ENCODE results near the gene ETV6.
"Not testable (repeated sequence)": the region's sequence is repeated elsewhere in the genome, so short reads cannot be mapped to it uniquely, and the experiment has no call there.

ETV6 gene

DNA sequence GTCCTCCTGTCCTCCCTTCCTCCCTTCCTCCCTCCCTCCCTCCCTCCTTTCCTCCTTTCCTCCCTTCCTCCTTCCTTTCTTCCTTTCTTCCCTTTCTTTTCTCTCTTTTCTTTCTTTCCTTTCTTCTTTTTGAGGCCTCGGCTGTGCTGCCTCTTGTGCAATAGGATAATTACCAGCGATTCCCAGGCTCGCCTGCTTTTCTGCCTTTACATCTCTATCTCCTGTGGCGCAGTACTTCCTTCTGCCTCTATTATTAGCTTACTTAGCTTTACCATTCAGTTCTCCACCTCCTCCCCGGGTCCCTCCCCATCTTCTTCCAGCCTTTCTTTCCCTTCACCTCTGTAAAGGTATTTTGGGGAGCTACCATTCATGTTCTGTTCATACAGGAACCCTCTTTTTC, 19.9 kb downstream of the ETV6 start:
- DNase-seq (ENCODE audit: low spot score) = no peak

DNA sequence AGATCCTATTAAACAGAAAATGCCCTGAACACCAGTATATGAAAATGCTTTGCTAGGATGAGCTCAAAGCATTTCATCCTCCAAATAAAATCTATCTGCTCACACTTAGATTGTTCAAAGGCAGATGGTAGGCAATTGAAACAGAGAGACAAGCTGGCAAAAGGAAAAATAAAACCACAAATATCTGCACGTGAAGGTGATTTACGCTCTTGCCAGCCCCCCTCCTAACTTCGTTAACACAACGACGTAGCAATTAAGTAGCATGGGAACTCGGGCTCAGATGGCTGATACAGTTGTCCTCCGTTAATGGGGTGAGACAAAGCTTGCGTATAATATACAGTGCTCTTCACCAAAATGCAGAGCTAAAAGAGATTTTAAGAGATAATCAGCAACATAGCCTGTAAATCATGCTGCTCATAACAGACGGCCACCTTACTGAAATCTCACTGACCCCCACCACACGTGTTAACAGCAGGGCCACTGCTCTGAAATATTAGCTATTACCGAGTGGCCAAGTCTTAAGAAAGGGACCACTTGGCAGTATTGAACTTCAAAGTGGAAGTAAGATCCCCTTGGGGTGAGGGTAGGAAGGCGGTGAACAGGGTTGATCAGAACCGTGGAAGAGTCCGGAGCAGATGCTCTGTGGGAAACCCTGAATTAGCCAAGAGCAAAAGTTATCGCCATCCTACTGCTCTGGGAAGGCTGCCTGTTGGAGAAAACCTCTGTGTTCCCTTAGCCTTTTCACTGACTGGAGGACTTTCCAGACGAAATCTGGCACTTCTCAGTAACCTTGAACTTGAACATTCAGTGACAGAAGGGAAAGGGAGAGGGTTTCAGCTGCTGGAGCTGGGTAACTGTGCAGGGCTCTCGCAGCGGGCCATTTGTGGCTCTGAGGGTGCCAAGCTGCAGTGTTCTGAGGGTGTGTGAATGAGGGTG, 23.1 kb downstream of the ETV6 start:
- DNase-seq (ENCODE audit: low spot score) = no peak

DNA sequence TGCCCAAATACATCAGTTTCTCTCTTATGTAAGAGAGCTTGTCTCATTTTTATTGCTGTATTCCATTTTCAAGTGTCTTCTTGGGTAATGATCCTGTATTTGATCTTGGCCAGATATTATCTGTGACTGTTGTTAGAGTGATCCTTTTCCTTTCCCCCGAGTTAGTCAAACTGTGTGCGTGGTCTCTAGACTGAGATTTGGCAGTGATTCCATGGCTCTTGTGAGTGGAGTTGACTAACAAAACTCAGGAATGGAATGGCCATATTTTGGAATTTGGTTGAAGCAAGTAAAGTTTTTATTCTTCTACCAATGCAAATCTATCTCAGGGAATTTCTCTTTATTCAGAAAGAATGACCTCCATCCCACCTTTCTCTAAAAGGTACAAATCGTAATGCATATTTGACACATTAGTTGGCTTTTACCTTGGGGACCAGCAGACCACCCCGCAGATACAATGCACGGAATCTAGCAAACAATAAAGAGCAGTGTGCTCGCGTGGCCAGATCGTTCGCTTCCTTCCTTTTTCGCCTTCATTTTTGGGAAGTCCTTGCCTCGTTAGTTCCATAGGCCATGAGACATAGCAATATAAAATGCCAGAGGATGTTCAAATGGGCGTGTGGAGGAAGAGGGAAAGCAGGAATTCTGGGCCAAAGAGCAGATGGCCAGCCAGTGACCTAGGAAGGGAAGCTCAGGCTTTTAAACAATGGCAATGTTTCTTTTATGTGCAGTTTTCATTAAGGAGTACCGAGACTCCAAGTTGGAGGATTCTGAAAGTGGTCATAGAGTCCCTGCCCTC, 24.4 kb downstream of the ETV6 start:
- no peak for DNase-seq (ENCODE audit: low spot score)

DNA sequence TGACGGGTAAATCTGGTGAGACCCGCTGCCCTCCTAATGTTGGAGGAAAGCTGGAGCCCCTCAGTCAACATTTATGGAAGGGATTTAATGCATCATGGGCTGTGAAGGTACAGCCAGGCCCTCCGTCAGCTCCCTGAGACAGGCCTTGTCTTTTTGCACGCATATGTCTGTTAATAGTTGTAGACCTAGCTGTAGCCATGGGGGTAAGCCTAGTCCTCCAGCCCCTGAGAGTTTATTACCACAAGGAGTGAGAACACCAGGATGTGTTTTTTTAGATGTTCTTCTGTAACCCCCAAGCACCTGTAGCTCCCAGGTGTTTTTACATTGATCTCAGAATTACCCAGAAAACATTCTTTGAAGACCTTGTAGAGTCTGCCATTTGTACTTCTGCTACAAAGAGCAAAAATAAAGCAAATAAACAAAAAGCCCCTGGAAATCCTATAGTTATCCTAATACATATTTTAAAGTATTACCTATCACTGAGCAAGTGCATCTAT, 25.5 kb downstream of the ETV6 start:
- no peak for DNase-seq (ENCODE audit: low spot score)

DNA sequence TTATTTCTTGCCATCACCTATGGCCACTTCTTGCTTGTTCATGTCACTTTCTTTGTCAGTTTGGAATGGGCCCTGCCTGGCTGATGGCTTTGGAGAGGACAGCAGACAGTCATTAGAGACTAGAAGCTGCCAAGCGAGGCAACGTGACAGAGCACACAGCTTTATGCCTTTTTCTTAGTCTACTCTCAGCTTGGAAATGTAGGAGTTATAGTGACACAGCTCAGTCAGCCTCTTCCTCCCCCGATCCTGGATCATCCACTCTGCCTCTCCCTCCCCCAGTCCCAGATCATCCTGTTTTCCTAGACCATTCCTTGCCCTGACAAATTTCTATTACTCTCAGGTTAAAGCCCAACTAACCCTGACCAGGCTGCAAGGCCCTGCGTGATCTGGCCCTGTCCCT, 26.6 kb downstream of the ETV6 start:
- no peak for DNase-seq (ENCODE audit: low spot score)

DNA sequence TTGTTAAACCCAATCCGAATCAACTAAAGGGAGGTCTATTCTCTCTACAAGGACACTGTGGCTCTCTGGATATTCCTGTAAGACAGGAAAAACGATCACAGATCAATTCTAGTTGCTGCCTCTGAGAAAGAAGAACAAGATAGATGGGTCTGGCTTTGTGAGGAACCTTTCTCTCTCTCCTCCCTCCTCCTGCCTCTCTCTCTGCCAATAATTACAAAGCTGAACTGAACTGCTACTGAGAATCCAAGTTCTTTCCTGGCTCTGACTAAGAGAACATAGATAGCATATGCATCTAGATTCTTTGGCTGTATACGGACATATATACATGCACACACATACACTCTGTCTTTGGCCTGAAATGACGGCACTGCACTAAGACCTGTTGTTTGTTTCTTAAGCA, 27.6 kb downstream of the ETV6 start:
- DNase-seq (ENCODE audit: low spot score) = no peak

DNA sequence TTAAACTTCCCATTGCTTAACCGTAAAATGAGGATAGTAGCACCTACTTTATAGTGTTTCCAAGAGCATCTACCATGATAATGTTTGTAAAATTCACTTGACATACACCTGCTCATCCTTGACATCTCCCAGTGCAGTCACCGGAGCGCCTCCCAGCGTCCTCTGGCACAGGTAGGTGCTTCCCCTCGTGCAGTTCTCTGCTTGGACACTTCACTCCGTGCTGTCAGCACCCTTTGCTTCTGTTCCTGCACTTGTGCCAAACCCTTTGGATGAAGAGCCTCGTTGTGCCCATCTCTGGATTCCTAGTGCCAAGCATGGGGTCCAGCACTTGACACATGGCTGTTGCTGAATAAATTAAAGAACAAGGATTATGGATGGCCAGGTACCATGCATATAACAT, 28.3 kb downstream of the ETV6 start:
- DNase-seq (ENCODE audit: low spot score) = no peak

DNA sequence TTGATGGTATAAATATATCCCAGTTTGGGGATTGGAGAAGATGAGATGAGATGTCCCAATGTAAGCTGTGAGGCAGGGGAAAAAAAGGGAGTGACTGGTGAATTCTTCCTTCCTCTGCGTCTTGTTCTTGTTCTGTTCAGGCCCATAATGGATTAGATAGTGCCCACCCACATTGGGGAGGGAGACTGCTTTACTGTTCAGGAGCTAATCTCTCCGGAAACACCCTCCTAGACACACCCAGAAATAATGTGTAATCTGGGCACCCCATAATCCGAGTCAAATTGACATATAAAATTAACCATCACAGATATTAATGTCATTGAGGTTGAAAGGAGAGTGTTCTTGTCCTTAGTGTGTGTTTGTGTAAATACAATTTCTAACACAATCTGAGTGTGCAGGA, 29.3 kb downstream of the ETV6 start:
- DNase-seq (ENCODE audit: low spot score) = no peak

DNA sequence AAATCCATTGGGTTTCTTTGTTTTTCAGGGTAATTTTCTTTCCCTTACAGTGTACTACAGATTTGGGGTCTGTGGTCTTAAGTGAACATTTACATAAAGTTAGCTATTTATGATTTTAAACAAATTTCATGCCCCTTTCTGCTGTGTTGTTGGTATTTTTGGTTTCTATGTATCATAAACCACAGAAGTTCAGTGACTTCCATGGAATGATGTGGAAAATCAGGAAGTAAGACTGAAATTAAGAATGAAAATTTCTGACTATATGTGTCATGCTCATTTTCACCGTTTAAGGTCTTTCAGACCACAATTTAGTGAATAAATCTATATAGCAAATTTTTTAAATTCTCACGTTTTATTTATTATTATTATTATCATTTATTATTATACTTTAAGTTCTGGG, 31.7 kb downstream of the ETV6 start:
- DNase-seq (ENCODE audit: low spot score) = no peak

DNA sequence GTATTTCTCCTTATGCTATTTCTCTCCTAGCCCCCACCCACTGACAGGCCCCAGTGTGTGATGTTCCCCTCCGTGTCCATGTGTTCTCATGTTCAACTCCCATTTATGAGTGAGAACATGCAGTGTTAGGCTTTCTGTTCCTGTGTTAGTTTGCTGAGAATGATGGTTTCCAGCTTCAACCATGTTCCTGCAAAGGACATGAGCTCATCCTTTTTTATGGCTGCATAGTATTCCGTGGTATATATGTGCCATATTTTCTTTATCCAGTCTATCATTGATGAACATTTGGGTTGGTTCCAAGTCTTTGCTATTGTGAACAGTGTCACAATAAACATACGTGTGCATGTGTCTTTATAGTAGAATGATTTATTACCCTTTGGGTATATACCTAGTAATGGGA, 32.2 kb downstream of the ETV6 start:
- DNase-seq (ENCODE audit: low spot score) = not testable (repeated sequence)

DNA sequence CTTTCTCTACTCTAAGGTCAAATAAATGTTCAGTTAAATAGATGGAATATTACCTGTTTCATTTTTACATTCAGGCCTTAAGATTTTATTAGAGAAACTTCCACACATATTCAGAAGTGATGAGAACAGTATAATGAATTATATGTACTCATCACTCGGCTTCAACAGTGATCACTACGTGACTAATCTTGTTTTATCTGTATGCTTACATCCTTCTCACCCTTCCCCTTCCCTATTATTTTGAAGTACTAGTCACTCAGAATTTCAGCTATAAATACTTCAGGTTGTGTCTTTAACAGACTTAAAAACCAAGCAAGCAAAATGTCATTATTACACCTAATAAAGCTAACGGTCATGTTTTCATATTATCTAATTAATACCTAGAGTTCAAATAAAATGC, 34.9 kb downstream of the ETV6 start:
- no peak for DNase-seq (ENCODE audit: low spot score)

DNA sequence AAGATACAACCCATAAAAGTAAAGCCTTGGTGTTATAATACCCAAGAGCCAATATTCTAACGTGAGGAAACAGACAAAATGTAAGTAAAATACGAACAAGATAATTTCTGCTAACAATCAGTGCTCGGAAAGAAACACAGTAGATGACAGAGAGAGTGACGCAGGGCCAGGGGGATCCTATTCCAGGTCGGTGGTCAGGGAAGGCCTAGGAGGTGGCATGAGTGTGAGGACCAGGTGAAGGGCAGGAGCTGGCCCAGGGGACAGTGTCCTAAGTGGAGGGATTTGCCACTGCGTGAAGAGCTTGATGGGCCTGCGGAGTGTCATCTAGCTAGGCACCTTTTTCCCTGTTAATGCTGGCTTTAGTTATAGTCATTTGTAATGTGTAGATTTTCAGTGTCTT, 35.3 kb downstream of the ETV6 start:
- no peak for DNase-seq (ENCODE audit: low spot score)

DNA sequence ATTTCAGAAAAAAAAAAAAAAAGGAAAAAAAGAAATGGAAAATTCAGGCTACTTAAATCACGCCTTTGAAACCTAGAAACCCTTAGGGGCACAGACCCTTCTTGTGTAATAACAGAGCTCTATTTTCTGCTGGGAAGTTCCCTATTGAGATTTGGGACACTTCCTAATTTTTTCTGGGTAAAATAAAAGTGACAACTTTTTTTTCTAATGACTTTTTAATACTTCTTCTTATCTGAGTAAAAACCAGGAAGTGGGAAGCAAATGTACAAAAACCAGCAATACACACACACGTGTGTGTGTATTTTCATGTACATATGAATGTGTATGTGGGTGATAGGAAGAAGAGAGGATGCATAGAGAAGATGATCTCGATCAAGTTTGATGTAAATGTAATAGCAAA, 35.8 kb downstream of the ETV6 start:
- DNase-seq (ENCODE audit: low spot score) = no peak

DNA sequence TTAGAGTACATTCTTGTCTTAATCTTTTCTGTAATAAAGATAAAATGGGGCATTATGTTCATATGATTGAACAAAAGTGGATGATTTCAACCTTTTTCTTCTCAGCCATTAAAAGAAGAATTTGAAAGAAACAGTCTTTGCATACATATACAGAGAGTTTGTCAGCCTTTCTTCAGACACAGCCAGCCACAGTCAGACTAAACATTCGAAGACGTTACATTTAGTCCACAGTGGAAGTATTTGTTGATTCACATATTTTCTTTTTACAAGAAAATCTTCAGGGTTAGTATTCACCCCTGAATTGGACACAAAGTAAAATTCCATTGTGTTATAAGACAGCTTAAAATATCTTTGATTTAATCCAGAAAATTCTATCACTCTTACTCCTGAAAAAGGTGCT, 36.2 kb downstream of the ETV6 start:
- no peak for DNase-seq (ENCODE audit: low spot score)

DNA sequence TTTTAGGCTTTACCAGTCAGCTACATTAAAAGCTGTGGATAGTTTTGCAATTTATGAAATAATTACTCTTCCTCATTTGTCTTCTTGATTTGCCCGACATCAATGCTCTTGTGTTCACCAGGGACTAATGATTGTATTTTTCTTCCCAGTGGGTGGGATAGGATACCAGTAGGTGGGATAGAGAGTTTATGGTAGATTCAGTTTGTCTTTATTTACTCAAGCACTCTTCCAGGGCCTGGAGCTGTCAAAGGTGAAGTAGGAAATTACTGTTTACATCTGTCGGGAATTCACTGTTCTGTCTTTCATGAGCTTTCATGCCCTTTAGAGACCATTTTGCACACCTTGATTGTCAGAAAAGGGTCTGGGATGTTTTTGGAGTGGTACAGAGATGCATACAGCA, 36.6 kb downstream of the ETV6 start:
- no peak for DNase-seq (ENCODE audit: low spot score)

DNA sequence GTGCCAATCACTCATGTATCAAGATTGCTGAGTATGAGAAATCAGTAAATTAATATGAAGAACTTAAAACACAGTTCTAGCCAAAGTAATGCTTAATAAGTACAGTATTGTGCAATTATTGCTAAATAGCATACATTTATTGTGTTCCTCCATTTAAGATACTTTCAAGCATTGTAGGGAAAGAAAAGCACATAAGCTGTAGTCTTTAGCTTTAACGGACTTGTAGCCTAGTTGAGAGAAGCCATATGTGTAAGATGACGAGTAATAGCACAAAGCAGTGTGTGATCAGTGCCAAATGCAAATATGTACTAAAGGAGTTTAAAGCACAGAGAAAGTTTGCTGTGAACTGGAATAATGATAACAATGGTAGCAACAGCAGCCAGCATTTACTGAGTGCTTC, 38.1 kb downstream of the ETV6 start:
- no peak for DNase-seq (ENCODE audit: low spot score)

DNA sequence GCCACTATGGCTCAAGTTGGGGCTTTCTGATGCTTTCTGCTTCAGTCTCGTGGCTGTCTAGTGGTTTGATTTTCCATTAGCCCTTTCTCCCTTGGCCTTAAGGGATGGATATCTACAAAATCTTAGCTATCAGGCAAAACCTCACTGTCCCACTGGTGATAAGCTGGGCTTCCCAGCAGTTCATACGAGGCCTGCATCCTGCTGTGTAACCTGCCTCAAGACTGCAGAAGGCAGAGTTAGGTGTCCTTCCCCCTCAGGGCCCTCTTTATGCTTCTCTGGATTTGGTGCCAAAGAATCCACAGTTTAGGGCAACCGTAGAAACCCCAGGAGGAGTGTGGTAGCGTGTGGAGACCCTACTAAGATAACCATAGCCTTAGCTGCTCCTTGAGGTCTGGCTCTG, 38.9 kb downstream of the ETV6 start:
- DNase-seq (ENCODE audit: low spot score) = no peak

DNA sequence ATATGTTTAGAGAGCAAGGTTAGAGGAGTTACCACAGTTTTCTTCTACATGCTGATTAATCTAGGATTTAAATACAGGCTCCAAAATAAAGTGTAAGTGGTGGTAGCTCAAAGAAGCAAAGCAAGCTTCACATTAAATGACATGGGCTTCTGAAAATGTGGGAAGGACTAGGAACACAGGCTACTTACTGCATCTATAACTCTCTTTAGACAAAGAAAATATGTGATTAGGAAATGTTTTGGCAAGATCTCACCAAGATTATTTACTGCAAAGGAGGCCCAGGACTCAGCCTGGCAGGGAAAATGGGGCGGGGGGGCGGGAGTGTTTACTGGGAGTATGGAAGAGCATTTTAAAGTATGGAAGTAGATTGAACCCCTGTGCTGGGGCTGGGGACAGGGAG, 39.4 kb downstream of the ETV6 start:
- no peak for DNase-seq (ENCODE audit: low spot score)

DNA sequence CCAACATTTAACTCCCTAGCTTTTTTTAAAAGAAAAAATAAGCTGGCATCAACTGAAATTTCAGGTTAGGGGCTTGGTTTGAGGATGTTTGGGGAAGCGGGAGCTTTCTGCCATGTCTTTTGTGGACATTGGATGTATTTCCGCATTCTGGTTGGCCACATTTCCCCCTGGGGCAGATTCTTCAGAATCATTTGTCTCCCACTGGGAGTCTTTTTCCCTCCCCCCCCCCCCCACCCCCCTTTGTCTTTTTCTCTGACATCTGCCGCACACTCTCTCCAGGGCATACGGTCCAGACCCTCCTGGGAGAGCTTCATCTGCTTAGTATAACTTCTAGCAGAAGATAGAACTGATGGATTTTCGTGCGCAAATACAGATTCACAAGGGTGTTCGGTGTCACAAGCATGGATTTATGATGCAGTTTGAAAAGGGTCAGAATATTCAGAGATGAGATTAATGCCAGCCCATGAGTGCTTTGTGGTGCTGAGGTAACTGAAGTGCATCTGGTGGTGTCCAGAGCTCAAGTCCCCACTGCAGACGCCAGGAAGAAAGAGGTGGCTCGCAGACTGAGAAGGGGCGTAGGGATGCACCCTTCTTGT, 40.2 kb downstream of the ETV6 start:
- DNase-seq (ENCODE audit: low spot score) = no peak

DNA sequence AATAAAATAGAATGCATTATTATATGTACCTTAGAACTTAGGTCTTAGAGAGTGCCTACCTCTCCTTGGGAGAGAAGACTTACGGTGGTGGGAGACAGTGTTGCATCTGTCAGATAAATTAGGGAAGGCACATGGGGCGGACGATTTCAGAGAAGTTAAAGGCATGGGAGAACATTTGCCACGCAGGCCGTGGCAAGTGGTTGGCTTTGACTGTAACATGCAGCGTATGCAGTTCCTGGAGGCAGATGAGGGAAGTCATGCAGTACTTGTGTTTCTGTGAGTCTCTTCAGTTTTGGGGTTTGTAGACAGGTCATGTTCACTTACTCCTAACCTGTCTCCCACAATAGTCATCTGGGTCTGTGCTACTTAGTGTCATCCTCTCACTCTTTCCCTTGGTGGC, 43.6 kb downstream of the ETV6 start:
- no peak for DNase-seq (ENCODE audit: low spot score)

DNA sequence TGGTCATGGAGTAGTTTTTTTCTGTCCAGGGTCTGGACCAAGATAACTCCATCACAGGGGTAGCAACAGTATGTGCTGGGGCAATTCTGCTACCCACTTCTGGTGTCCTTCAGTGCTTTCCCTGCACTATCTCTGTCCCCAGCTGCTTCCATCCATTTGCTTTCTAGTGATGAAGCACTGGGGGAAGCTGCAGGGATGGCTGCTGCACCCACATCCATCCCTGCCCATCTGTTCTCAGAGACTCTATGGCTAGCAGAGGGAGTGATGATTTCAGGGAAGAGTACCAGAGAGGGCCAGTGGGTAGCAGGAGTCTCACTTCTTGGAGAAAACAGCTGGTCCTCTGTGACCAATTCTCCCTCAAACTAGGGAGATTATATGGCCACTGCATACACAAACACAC, 44.1 kb downstream of the ETV6 start:
- DNase-seq (ENCODE audit: low spot score) = no peak

DNA sequence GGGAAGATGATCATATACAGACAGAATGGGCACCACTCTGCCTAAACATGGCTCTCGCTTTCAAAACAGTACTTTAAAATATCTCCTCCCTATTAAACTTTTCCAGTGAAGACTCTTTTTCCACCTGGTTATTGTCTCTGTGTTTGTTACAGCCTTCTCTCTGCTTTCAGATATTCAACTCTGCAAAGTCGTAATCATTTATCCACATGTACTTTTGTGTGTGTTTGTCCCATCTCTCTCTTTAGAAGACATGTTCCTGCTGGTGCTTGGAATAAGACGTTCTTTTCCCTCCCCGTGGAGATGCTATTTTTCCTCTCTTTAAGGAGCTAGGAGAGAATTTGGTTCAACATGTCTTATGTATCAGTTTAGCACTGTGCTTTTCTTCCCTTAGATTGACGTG, 45.1 kb downstream of the ETV6 start:
- DNase-seq (ENCODE audit: low spot score) = no peak

DNA sequence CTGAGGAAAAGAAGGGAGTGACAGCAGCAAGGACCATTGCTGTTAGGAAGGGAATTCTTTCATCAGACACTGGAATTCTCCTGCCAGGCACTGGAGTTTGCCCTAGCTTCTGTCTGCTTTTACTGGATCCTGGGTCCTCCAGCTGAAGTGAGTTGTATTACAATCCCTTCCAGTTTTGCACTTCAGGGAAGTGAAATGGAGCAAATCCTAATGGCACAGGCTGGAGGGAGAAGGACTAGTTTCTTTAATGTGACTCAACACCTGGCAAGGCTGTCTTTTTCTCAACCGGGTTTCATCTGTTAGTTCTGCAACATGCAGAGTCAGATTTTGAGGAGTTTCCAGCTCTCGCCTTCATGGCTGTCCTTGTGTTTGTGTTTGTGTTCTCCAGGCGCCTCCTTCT, 45.8 kb downstream of the ETV6 start:
- no peak for DNase-seq (ENCODE audit: low spot score)

Data from HuH-7 (cell line).